Astrocyte (in vitro differentiated cells and primary cell): ENCODE measurements around the gene AADAT. TPM values are rescaled to one million over a fixed set of nuclear protein-coding genes. Genes with fewer than 3 reads are reported as not detected.
"Not testable (repeated sequence)": the region's sequence is repeated elsewhere in the genome, so short reads cannot be mapped to it uniquely, and the experiment has no call there.

Experiments
- DNase-seq: peaks from one replicate; pipeline ENCODE4 v3.0.0-alpha.2; 2010; ENCODE audit warnings: low read depth
- FAIRE-seq: peaks from 2 replicates; lab custom pipeline; 2011; peaks lifted over from hg19 to GRCh38; lab: Jason Lieb, UNC
- H2AFZ ChIP-seq: 2 replicates; pipeline ENCODE4 v1.6.0; 2012; ENCODE audit warnings: low read depth, low read length, inconsistent platforms
- H3K27ac ChIP-seq: 2 replicates; pipeline ENCODE4 v1.5.1; 2011; ENCODE audit warnings: low read depth, low read length, inconsistent platforms
- H3K27me3 ChIP-seq: 2 replicates; pipeline ENCODE4 v1.6.0; 2011; ENCODE audit warnings: low read length, inconsistent platforms; ENCODE audit not compliant: insufficient read depth
- H3K36me3 ChIP-seq: 2 replicates; pipeline ENCODE4 v1.5.1; 2011; ENCODE audit warnings: low read length, inconsistent platforms; ENCODE audit not compliant: insufficient read depth
- H3K4me1 ChIP-seq: 2 replicates; pipeline ENCODE4 v1.5.1; 2011; ENCODE audit warnings: low read length, inconsistent platforms; ENCODE audit not compliant: insufficient read depth
- H3K4me2 ChIP-seq: 2 replicates; pipeline ENCODE4 v1.6.0; 2012; ENCODE audit warnings: low read length, inconsistent platforms
- H3K4me3 ChIP-seq: 2 replicates; pipeline ENCODE4 v1.5.1; 2011; ENCODE audit warnings: low read depth, mild to moderate bottlenecking, low read length, inconsistent platforms; ENCODE audit not compliant: insufficient read depth
- H3K79me2 ChIP-seq: 2 replicates; pipeline ENCODE4 v1.6.0; 2012; ENCODE audit warnings: mild to moderate bottlenecking, low read length, inconsistent platforms; ENCODE audit not compliant: insufficient read depth
- H3K9ac ChIP-seq: 2 replicates; pipeline ENCODE4 v1.6.0; 2012; ENCODE audit warnings: mild to moderate bottlenecking, low read length, inconsistent platforms
- H3K9me3 ChIP-seq: 2 replicates; pipeline ENCODE4 v1.5.1; 2012; ENCODE audit warnings: low read depth, mild to moderate bottlenecking, low read length, inconsistent platforms; ENCODE audit not compliant: insufficient read depth
- H4K20me1 ChIP-seq: 2 replicates; pipeline ENCODE4 v1.6.0; 2012; ENCODE audit warnings: low read length, inconsistent platforms; ENCODE audit not compliant: insufficient read depth
- H3K27ac Mint-ChIP-seq: one replicate; pipeline ENCODE4 v1.8.0; 2021; ENCODE audit warnings: mild to moderate bottlenecking, mixed read lengths; ENCODE audit not compliant: unreplicated experiment
- H3K27me3 Mint-ChIP-seq: one replicate; pipeline ENCODE4 v1.8.0; 2021; ENCODE audit warnings: low read depth, mixed read lengths; ENCODE audit not compliant: unreplicated experiment
- H3K36me3 Mint-ChIP-seq: one replicate; pipeline ENCODE4 v1.8.0; 2021; ENCODE audit warnings: low read depth, mixed read lengths; ENCODE audit not compliant: unreplicated experiment
- H3K4me1 Mint-ChIP-seq: one replicate; pipeline ENCODE4 v1.8.0; 2021; ENCODE audit warnings: low read depth, mixed read lengths; ENCODE audit not compliant: unreplicated experiment
- H3K4me3 Mint-ChIP-seq: one replicate; pipeline ENCODE4 v1.8.0; 2021; ENCODE audit warnings: mild to moderate bottlenecking, moderate library complexity, mixed read lengths; ENCODE audit not compliant: unreplicated experiment
- H3K9me3 Mint-ChIP-seq: one replicate; pipeline ENCODE4 v1.8.0; 2021; ENCODE audit warnings: mild to moderate bottlenecking, mixed read lengths; ENCODE audit not compliant: unreplicated experiment
- CTCF ChIP-seq: IDR thresholded peaks from 2 replicates; pipeline ENCODE4 v1.5.1; 2011; ENCODE audit warnings: low read depth, mild to moderate bottlenecking, inconsistent platforms, low read length, moderate library complexity; ENCODE audit not compliant: insufficient read depth
- EZH2 ChIP-seq: IDR thresholded peaks from 2 replicates; pipeline ENCODE4 v1.6.1; 2012; ENCODE audit warnings: mild to moderate bottlenecking, low read length, inconsistent platforms; ENCODE audit not compliant: insufficient read depth
- total RNA-seq: library from RNA; stranded (reverse); gene quantifications from 2 replicates; pipeline ENCODE4 v1.2.1, GENCODE V29; 2021

AADAT gene
- total RNA-seq, 1 donor from 2014 or later, result 10.5 TPM

GRCh38 chr4:170098171-170098570 is 8.4 kb upstream of the AADAT start:
- H3K4me2 ChIP-seq, H3K27me3 ChIP-seq, H3K9me3 ChIP-seq, H3K36me3 ChIP-seq, H3K9ac ChIP-seq, H3K4me1 Mint-ChIP-seq, H3K9me3 Mint-ChIP-seq, H3K36me3 Mint-ChIP-seq, H3K4me3 Mint-ChIP-seq, H4K20me1 ChIP-seq, H3K27ac ChIP-seq, H3K79me2 ChIP-seq, FAIRE-seq, H3K27ac Mint-ChIP-seq, H3K27me3 Mint-ChIP-seq, DNase-seq, H3K4me3 ChIP-seq, H3K4me1 ChIP-seq, H2AFZ ChIP-seq: not testable (repeated sequence)

- H3K27ac ChIP-seq, result no peak overlapping the region
- TF ChIP-seq EZH2 (no peak), CTCF (no peak)
- Mint-ChIP-seq H3K4me1 (peaks cover 5% of the 10 kb centered on the region), H3K27me3 (no peaks in the 10 kb centered on the region), H3K9me3 (peaks cover 4% of the 10 kb centered on the region), H3K36me3 (no peaks in the 10 kb centered on the region), H3K4me3 (no peak overlapping the region), H3K27ac (no peak overlapping the region)
- no peak for DNase-seq
- H2AFZ ChIP-seq, result no peak overlapping the region
- H4K20me1 ChIP-seq, result no peaks in the 10 kb centered on the region
- H3K27me3 ChIP-seq, result no peaks in the 10 kb centered on the region
- FAIRE-seq, result no peak
- H3K4me2 ChIP-seq, result no peak overlapping the region
- no peak overlapping the region for H3K9ac ChIP-seq
- H3K4me1 ChIP-seq, result no peaks in the 10 kb centered on the region
- no peaks in the 10 kb centered on the region for H3K9me3 ChIP-seq
- H3K36me3 ChIP-seq, result no peaks in the 10 kb centered on the region
- no peaks in the 10 kb centered on the region for H3K79me2 ChIP-seq
- H3K4me3 ChIP-seq, result no peak overlapping the region
These were observed 7.9 kb upstream of the AADAT start for GRCh38 chr4:170097681-170098080.

- no peaks in the 10 kb centered on the region for H3K36me3 Mint-ChIP-seq
- no peak overlapping the region for H3K27ac Mint-ChIP-seq
- peaks cover 2% of the 10 kb centered on the region for H3K27me3 Mint-ChIP-seq
- no peak for DNase-seq
- H3K79me2 ChIP-seq, result peaks cover 7% of the 10 kb centered on the region
- TF ChIP-seq EZH2 (no peak), CTCF (no peak)
- peaks cover 4% of the 10 kb centered on the region for H3K9me3 Mint-ChIP-seq
- H3K27me3 ChIP-seq, result no peaks in the 10 kb centered on the region
- H3K27ac ChIP-seq, result no peak overlapping the region
- no peaks in the 10 kb centered on the region for H3K36me3 ChIP-seq
- FAIRE-seq, result no peak
- peaks cover 10% of the 10 kb centered on the region for H3K4me1 ChIP-seq
- H3K9me3 ChIP-seq, result no peaks in the 10 kb centered on the region
- H3K4me1 Mint-ChIP-seq, result peaks cover 5% of the 10 kb centered on the region
- H3K4me3 ChIP-seq, result no peak overlapping the region
- no peak overlapping the region for H3K9ac ChIP-seq
- no peak overlapping the region for H2AFZ ChIP-seq
- no peaks in the 10 kb centered on the region for H4K20me1 ChIP-seq
- no peak overlapping the region for H3K4me3 Mint-ChIP-seq
- H3K4me2 ChIP-seq, result no peak overlapping the region
These were observed 4.3 kb upstream of the AADAT start for GRCh38 chr4:170093973-170094535.
